Endometrium (tissue), 2 donors: Measurements from ENCODE around the gene PPP3R1.

Source experiments
- FAIRE-seq: peaks from 2 replicates; lab custom pipeline; 2012; peaks lifted over from hg19 to GRCh38; lab: Jason Lieb, UNC
- donor health status: control.
- donor health status: control.

PPP3R1 gene, protein sequence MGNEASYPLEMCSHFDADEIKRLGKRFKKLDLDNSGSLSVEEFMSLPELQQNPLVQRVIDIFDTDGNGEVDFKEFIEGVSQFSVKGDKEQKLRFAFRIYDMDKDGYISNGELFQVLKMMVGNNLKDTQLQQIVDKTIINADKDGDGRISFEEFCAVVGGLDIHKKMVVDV

GRCh38 chr2:68252400-68253218 is at the start of gene PPP3R1:
PPP3R1 (minus strand) TSS chr2:68252532; CDS start chr2:68252127, 405 bp downstream.
- FAIRE-seq: no peak

DNA sequence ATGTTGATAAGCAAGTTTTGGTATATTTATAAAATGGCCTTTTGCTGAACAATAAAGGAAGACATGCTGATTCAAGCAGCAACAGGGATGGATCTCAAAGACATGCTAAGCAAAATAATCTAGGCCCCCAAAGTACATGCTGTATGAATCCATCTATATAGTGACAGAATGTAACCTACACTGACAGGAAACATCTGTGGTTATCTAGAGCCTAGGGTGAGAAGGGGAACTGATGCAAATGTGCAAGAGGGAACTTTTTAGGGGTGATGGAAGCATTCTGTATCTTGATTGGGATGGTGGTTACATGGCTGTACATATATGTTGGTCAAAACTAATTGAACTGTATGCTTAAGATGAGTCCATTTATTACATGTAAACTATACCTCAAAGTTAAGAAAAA is 43.2 kb upstream of the PPP3R1 start:
- no peak for FAIRE-seq

GRCh38 chr2:68294913-68295312 is 42.6 kb upstream of the PPP3R1 start:
- no peak for FAIRE-seq

GRCh38 chr2:68294187-68294586 is 41.9 kb upstream of the PPP3R1 start:
- FAIRE-seq: no peak

- FAIRE-seq: no peak
These were observed 41.4 kb upstream of the PPP3R1 start for GRCh38 chr2:68293755-68294154.

DNA sequence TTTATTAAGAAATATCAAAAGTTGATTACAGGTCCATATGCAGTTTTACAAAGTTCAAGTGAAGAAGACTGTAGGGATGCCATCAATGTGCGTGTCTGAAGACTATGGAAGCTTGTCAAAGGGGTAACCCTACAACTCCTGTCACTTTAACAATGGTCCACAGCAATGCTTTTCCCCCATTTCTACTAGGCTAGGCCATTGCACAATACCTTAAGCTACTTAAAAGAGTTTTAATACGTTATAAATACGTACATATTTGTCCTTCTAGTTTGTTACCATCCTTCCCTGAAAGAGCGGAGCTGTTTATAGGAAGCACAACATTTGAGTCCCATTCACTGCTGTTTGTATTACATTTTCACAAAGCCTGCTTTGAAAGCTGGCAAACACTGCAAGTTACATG is 40.7 kb upstream of the PPP3R1 start:
- no peak for FAIRE-seq

GRCh38 chr2:68292108-68292710 is 39.9 kb upstream of the PPP3R1 start:
- FAIRE-seq: no peak

DNA sequence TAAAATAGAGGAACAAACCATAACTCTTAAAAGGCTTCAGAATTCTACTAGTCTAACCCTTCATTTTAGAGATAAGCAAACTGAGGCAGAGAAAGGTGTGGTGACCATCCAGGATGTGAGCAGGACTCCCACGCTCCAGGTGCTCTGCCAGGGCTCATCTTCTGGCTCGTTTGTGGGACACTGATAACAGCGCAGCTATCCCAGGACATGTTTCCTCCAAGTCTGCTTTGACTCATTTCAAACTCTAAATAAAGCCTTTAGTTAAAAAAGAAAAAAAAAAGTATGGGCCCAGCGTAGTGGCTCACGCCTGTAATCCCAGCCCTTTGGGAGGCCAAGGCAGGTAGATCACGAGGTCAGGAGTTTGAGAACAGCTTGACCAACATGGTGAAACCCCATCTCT is 39.0 kb upstream of the PPP3R1 start:
- FAIRE-seq: no peak

DNA sequence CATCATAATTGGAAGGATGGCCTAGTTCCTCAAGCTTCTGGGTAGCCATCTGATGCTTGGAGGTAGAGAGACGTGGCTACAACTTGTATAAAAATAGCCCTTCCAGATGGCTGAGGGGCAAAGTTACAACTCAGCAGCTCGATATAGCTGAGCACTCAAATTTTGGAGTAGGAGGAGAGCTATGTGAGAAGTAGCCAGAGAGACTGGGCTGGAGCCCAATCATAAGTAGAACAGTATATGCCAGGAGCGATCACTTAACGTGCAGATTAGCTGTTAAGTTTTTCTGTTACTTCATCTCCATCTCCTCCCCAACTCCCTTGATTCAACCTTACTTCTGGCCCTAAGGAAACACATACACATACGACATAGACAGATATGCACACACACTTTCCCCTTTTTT is 38.6 kb upstream of the PPP3R1 start:
- no peak for FAIRE-seq

DNA sequence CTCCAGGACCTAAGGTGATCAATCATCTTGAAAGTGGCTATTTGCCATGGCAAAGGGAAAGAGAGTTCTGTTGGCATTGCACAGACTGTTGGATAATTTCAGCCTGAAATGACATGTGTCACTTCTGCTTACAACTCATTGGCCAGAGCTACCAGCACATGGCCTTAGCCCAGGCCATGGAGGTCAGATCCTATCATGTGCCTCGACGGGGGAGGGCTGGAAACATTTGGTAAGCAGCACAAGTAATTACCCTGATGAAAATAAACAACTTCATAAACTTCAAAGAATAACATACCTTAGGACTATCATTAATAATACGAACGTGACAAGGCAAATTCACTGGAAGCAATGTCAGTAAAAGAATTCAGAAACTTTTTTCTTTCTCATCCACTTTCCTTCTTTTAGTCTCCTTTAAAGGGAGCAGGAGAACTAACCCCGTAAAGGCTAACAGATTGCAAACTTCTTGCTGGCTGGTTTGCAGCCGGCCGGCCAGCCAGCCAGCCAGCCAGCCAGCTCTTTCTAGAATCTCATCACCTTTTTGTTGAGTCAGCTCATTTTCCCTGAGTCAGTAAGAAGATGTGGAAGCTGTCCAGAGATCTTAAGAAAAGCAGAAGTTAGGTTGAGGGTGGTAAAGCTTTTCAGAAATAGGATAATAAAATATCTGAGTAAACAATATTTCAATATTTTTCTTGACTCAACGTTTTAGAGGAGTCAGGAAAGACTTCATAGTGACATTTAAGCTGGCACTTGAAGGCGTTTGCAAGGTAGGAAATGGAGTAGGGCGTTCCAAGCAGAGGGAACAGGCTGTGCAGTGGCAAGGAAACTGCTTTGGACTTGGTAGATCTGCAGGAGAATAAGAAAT is 35.5 kb upstream of the PPP3R1 start:
- FAIRE-seq: peak; percentile 41

GRCh38 chr2:68284896-68285295 is 32.6 kb upstream of the PPP3R1 start:
- FAIRE-seq: no peak

DNA sequence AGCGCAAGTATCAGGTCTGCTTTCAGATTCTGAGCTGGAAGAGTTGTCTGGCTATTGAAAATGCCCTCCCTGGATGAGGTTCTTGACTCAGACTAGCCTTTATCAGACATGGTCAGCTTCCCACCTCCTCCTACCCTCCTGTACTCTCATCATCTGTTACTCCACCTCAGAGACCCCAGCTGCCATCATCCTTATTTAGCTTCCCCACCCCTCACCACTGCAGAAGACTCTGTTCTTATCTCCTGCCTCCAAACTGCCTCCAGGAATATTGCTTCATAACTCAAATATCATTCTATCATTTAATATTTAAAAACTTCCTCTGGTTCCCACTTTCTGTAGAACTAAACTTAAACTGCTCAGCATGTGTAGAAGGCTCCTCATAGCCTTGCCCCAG is 31.1 kb upstream of the PPP3R1 start:
- FAIRE-seq: no peak

- peak; percentile 58 for FAIRE-seq
These were observed 30.6 kb upstream of the PPP3R1 start for GRCh38 chr2:68282811-68283418.

DNA sequence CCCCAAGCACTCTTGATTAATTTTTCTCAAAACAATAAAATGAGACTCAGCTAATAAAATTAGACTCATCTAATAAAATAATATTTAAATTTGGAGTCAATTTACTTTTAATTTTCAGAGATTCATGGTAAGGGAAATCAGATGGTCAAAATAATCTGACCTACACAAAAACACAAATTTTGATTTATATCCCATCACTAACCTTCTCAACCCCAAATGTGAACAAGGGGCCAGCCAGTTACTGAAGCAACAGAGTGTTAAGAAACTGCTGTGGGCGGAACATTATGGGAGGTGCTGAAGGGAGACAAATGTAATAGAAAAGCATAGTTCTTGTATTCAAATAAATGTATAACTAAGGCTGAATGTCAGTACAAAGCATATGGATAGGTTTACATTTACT is 28.5 kb upstream of the PPP3R1 start:
- FAIRE-seq: no peak

GRCh38 chr2:68280348-68280747 is 28.0 kb upstream of the PPP3R1 start:
- no peak for FAIRE-seq

DNA sequence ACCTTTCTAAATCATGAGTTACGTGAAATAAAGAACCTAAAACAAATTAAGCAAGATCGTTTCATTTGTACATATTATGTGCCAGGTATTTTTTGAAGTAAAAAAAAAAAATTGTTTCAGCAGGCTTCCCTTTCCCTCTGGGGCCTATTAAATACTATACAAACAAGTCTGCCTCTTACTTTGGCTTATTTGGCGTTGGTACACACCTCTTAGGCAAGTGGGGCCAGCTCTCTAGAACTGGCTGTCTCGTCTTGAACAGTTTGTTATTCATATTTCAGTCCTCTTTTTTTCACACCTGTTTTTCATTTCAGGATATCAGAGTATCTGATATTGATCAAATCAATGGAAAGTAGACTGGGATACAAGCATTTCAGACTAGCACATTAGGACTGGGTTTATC is 27.4 kb upstream of the PPP3R1 start:
- no peak for FAIRE-seq

DNA sequence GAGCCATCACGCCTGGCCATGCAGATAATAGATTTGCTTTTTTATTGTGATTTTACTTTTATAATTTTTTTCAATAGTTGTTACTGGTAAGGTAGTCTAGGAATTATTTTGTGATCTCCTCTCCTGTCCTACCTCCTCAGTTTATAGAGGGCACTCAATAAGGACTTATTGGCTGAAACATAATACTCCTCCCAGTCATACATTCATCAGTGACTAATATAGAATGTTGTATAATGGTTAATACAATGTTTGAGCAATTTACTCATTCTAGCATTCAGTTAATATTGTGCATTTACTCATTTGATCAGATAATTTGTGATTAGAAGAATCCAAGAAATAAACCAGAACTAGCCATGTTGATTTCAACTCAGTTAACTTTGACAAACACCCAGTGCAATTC is 25.8 kb upstream of the PPP3R1 start:
- FAIRE-seq: no peak

DNA sequence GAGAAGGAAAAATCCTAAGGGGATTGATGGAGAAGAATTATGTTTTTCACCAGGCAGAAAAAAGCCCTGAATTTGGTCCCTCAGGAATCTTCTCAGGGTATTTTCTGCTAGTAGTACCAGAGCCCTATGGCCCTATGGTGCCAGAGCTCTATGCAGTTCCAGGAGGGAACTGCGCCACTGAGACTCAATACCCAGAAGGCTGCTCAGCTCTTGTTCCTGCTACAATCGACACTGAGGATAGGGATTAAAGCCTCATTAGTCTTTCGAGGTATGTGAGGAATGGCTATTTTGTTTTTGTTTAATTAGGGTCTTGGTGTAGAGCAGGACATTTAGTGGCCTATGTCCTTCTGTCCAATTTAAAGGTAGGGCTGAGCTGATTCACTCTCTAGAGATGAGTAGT is 21.7 kb upstream of the PPP3R1 start:
- no peak for FAIRE-seq

GRCh38 chr2:68272246-68272994 is 20.1 kb upstream of the PPP3R1 start:
- no peak for FAIRE-seq

GRCh38 chr2:68266655-68267054 is 14.3 kb upstream of the PPP3R1 start:
- no peak for FAIRE-seq

DNA sequence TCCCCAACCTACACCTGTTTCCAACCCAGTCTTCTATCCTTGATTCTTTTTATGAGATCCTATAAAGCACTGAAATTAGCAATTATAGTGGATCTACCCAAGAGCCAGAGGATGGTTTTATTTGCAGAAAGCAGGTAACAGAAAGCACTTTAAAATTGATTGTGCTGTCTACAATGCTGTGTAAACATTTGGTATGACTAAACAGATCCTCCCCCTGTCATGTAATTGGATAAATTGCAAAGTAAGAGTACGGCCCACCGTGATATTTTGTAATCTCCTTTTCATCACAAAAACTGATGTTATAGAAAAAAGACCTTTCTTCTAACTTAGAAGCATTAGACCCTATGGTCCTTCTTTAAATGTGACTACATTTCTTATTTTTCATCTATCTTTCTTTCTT is 11.3 kb upstream of the PPP3R1 start:
- no peak for FAIRE-seq
